Fibroblast of the aortic adventitia (primary cell): Measurements from ENCODE around the gene CABLES1. TPM values are rescaled to one million over a fixed set of nuclear protein-coding genes. Genes with fewer than 3 reads are reported as not detected.
"Not testable (repeated sequence)": the region's sequence is repeated elsewhere in the genome, so short reads cannot be mapped to it uniquely, and the experiment has no call there.

ENCODE experiments used
- DNase-seq: peaks from one replicate; pipeline ENCODE4 v3.0.0-alpha.2; 2010; ENCODE audit warnings: low read depth
- H3K4me3 ChIP-seq: 2 replicates; pipeline ENCODE4 v1.5.1; 2011; ENCODE audit warnings: low read depth, mild to moderate bottlenecking, control low read depth, low read length, moderate library complexity
- total RNA-seq: library from RNA; depleted of rRNA; stranded (reverse); fragments of >200 nt; gene quantifications from 2 replicates; pipeline ENCODE4 v1.2.3, GENCODE V29; 2012; ENCODE audit warnings: low replicate concordance
- TF ChIP-seq, protein P1 (sequence below): IDR thresholded peaks from 2 replicates; pipeline ENCODE4 v1.5.1; 2011; ENCODE audit warnings: mild to moderate bottlenecking, low read length, control low read depth, inconsistent platforms; ENCODE audit not compliant: insufficient read depth

Gene CABLES1
- total RNA-seq, 1 donor = 7.4 TPM

DNA sequence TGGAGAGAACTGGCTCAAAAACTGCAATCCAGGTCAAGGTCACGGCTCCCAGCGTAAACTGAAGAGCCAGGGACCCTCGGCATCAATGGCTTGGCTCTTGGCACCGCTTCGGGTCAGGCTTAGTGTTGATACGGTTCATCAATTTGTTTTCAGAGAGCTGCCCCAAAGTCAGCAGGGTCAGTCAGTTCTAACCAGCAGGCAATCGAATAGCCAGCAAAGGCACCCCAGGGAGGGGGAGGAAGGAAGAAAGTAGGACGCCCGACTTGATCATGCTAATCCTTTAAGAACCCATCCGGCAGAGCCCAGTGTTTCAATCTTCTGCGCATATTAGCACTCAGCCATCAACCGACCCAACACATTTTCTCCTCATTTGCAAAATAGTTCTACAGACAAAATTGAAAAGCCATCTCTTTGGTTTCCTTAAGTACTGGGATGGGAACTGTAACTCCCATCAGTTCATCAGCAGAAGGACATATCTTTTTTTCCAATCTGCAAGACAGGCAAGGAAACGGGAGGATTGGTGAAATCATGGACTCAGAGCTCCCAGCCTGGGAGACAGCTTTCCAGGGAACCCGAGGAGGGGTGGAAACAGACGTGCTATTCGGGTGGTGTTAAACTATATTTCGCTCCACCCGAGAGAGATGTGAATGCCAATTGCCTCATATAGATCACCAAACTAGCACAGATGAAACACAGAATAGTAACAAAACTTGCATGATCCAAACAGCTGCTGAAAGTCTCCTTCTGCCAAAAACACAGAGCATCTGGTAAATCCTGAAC lies 40.7 kb upstream of the CABLES1 start:
- TF ChIP-seq, protein P1, sequence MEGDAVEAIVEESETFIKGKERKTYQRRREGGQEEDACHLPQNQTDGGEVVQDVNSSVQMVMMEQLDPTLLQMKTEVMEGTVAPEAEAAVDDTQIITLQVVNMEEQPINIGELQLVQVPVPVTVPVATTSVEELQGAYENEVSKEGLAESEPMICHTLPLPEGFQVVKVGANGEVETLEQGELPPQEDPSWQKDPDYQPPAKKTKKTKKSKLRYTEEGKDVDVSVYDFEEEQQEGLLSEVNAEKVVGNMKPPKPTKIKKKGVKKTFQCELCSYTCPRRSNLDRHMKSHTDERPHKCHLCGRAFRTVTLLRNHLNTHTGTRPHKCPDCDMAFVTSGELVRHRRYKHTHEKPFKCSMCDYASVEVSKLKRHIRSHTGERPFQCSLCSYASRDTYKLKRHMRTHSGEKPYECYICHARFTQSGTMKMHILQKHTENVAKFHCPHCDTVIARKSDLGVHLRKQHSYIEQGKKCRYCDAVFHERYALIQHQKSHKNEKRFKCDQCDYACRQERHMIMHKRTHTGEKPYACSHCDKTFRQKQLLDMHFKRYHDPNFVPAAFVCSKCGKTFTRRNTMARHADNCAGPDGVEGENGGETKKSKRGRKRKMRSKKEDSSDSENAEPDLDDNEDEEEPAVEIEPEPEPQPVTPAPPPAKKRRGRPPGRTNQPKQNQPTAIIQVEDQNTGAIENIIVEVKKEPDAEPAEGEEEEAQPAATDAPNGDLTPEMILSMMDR = no peak
- no peak overlapping the region for H3K4me3 ChIP-seq
- DNase-seq = no peak

DNA sequence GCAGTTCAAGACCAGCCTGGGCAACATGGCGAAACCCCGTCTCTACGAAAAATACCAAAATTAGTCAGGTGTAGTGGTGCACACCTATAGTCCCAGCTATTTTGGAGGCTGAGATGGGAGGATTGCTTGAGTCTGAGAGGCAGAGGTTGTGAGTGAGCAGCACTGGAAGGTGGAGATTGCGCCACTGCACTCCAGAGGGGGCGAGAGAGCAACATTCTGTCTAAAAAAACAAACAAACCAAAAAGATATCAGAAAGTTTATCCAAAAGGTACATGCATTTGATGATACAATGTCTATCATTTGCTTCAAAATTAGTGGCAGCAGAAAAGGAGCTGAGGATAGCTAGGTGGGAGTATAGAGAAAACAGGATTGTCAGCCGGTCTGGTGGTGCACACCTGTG lies 39.8 kb upstream of the CABLES1 start:
- no peak for DNase-seq
- no peak overlapping the region for H3K4me3 ChIP-seq
- TF ChIP-seq, protein P1 = no peak

DNA sequence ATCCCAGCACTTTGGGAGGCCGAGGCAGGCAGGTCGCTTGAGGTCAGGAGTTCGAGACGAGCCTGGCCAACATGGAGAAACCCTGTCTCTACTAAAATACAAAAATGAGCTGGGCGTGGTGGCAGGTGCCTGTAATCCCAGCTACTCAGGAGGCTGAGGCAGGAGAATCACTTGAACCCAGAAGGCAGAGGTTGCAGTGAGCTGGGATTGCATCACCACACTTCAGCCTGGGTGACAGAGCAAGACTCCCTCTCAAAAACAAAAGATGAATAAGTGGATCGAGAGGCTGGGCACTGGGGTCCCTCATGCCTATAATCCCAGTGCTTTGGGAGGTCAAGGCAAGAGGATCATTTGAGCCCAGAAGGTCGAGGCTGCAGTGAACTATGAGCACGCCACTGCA lies 38.3 kb upstream of the CABLES1 start:
- H3K4me3 ChIP-seq, DNase-seq: not testable (repeated sequence)

DNA sequence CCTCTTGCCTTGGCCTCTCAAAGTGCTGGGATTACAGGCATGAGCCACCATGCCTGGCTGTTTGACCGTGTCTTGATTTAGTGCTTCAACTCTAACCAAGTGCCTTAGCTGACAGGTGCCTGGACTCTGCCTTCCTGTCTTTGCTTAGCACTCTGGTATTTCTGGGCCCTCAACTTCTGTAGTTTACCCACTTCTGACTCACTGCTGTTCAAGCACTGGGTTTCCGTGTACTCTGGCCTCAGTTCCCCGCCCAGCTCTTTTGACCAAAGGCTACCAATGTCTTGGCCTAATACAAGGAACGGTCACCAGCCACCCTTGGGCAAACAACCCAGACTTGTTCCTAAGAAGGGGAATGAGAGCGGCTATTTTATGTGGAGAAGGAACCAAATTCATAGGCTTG lies 35.7 kb upstream of the CABLES1 start:
- DNase-seq = no peak
- H3K4me3 ChIP-seq = no peak overlapping the region
- TF ChIP-seq, protein P1 = no peak

DNA sequence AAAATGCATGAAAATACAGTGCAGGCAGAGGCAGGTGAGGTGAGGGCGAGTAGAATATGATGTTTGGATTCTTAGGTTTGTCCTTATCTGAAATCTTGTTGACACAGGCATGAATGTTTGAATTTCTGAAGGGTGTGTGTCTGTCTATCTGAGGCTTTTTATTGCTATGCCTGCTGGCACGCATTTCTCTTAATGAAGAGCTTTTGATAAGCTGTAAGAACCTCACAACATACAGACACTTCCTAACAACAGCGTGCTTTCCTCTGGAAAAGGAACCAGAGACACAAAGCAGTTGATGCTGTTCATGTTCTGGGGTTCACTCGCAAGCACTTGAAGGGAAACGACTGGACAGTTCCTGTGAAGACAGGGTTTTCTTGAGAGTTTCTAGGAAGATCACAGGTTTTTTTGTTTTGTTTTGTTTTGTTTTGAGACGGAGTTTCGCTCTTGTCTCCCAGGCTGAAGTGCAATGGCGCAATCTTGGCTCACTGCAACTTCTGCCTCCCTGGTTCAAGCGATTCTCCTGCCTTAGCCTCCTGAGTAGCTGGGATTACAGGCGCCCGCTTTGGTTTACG lies 33.3 kb upstream of the CABLES1 start:
- DNase-seq = no peak
- TF ChIP-seq, protein P1 = no peak
- H3K4me3 ChIP-seq = no peak overlapping the region

DNA sequence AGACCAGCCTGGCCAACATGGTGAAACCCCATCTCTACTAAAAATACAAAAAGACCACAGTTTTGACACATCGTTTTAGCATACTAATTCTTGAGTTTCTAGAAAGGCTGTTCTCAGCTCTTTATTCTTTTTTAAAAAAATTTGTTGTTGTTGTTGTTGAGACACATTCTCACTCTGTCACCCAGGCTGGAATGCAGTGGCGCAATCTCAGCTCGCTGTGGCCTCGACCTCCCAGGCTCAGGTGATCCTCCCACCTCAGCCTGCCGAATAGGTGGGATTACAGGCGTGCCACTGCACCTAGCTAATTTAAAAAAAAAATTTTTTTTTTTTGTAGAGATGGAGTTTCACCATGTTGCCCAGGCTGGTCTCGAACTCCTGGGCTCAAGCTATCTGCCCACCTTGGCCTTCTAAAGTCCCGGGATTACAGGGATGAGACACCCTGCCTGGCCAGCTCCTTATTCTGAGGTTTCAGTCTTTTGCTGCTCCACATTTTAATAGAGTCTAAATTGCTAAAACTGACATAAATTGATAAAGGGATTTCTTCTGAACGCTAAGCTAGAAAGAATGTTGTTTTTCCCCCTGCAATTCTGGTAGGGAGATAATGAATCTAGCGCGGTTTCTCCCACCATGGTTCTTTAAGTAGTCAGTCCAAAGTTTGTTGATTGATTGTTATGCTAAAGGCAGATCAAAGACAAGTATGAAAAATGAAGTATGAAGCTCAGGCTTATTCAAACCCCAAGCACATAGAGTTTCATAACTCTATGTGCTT lies 32.6 kb upstream of the CABLES1 start:
- no peak overlapping the region for H3K4me3 ChIP-seq
- DNase-seq = no peak
- TF ChIP-seq, protein P1 = no peak

DNA sequence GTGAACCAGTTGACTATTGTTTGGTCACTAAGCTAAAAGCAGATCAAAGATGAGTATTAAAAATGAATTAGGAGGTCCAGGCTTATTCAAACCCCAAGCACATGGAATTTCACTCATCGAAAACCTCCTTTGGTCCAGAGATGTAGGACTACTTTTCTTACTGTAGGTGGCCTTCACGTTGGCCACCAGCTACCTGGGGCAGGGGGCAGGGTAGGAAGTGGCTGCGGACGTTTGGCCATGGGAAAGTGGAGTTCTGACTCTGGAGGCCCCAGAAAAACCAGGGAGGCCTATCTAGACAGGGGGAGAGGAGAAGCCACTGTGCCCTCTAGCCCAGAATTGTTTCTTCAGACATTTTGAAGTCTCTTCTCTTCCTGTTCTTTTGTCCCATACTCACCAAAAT lies 31.8 kb upstream of the CABLES1 start:
- H3K4me3 ChIP-seq = no peak overlapping the region
- DNase-seq = no peak
- TF ChIP-seq, protein P1 = no peak
